ENCODE results near the gene BBOF1. TPM values are rescaled to one million over a fixed set of nuclear protein-coding genes. Genes with fewer than 3 reads are reported as not detected.
"Not testable (repeated sequence)": the region's sequence is repeated elsewhere in the genome, so short reads cannot be mapped to it uniquely, and the experiment has no call there.

Gene BBOF1, protein sequence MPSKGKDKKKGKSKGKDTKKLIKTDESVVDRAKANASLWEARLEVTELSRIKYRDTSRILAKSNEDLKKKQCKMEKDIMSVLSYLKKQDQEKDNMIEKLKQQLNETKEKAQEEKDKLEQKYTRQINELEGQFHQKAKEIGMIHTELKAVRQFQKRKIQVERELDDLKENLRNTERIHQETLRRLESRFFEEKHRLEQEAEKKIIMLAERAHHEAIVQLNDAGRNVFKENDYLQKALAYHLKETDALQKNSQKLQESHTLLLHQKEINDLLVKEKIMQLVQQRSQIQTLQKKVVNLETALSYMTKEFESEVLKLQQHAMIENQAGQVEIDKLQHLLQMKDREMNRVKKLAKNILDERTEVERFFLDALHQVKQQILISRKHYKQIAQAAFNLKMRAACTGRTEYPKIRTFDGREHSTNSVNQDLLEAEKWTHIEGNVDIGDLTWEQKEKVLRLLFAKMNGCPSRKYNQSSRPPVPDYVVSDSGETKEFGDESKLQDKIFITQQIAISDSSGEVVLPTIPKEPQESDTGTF
- polyA plus RNA-seq (2012; ENCODE audit: missing spikeins), result 2.5 TPM

GRCh38 chr14:74018586-74019407 is at the start of gene BBOF1, which contains the start of gene ENTPD5:
Gene BBOF1, plus strand, starts transcription at chr14:74019349. Its CDS starts 130 bp downstream, at chr14:74019479.
Gene ENTPD5, minus strand, starts transcription at chr14:74019288. Its CDS starts 31,186 bp downstream, at chr14:73988102.
- FAIRE-seq (peak; percentile 98), DNase-seq (ENCODE audit: insufficient read length) (peak; percentile 92)
- peak; percentile 84; the same call in 1 of the 2 replicates for TF ChIP-seq POLR2A (IDR thresholded peaks at IDR 0.05; ENCODE audit: low read depth, low read length)
- TF ChIP-seq TAF1 (IDR thresholded peaks at IDR 0.05; ENCODE audit: borderline replicate concordance, low read depth, low read length), result no peak

- FAIRE-seq, result no peak
- DNase-seq (ENCODE audit: insufficient read length), result no peak
- TF ChIP-seq TAF1 (IDR thresholded peaks at IDR 0.05; ENCODE audit: borderline replicate concordance, low read depth, low read length) (no peak), POLR2AphosphoS5 (IDR thresholded peaks at IDR 0.05; ENCODE audit: low read depth, low read length) (no peak), POLR2A (IDR thresholded peaks at IDR 0.05; ENCODE audit: low read depth, low read length) (no peak)
These were observed 45.7 kb upstream of the BBOF1 start for GRCh38 chr14:73973497-73973896.

GRCh38 chr14:73976125-73976524 is 43.0 kb upstream of the BBOF1 start:
- no peak for DNase-seq (ENCODE audit: insufficient read length)
- FAIRE-seq, result no peak
- no peak for TF ChIP-seq TAF1 (IDR thresholded peaks at IDR 0.05; ENCODE audit: borderline replicate concordance, low read depth, low read length)
- no peak for TF ChIP-seq POLR2AphosphoS5 (IDR thresholded peaks at IDR 0.05; ENCODE audit: low read depth, low read length)
- TF ChIP-seq POLR2A (IDR thresholded peaks at IDR 0.05; ENCODE audit: low read depth, low read length), result no peak

DNA sequence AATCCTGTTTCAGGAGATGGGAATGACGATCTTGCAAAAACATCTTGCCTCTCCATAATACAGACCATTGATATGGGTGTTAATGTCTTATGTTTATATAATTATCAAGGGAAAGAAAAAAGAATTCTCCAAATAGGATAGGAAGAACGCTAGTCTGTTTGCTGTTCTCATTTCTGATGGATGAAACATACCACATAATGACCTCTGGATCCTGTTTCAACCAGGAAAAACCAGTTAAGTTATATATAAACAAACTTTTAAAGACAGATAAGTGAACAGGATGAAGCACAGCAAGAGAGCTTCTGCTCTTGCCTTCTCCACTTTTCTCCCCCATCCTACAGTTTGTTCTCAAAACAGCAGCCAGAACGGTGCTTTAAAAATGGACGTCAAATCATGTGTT is 41.3 kb upstream of the BBOF1 start:
- TF ChIP-seq POLR2AphosphoS5 (IDR thresholded peaks at IDR 0.05; ENCODE audit: low read depth, low read length) (no peak), TAF1 (IDR thresholded peaks at IDR 0.05; ENCODE audit: borderline replicate concordance, low read depth, low read length) (no peak), POLR2A (IDR thresholded peaks at IDR 0.05; ENCODE audit: low read depth, low read length) (no peak)
- FAIRE-seq (no peak), DNase-seq (ENCODE audit: insufficient read length) (no peak)

GRCh38 chr14:73988065-73988464 is 31.1 kb upstream of the BBOF1 start:
- FAIRE-seq, result no peak
- TF ChIP-seq TAF1 (IDR thresholded peaks at IDR 0.05; ENCODE audit: borderline replicate concordance, low read depth, low read length) (no peak), POLR2AphosphoS5 (IDR thresholded peaks at IDR 0.05; ENCODE audit: low read depth, low read length) (no peak), POLR2A (IDR thresholded peaks at IDR 0.05; ENCODE audit: low read depth, low read length) (no peak)
- no peak for DNase-seq (ENCODE audit: insufficient read length)

DNA sequence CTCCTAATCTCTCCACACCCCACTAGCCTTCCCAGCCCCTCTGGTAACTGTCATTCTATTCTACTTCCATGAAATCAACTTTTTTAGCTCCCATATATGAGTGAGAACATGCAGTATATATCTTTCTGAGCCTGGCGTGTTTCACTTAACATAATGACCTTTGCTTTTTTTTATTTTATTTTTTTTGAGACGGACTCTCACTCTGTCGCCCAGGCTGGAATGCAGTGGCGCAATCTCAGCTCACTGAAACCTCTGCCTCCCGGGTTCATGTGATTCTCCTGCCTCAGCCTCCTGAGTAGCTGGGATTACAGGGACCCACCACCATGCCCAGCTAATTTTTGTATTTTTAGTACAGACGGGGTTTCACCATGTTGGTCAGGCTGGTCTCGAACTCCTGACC is 30.5 kb upstream of the BBOF1 start:
- not testable (repeated sequence) for DNase-seq (ENCODE audit: insufficient read length)

GRCh38 chr14:73991092-73991491 is 28.1 kb upstream of the BBOF1 start:
- DNase-seq (ENCODE audit: insufficient read length), result no peak
- TF ChIP-seq POLR2AphosphoS5 (IDR thresholded peaks at IDR 0.05; ENCODE audit: low read depth, low read length) (no peak), POLR2A (IDR thresholded peaks at IDR 0.05; ENCODE audit: low read depth, low read length) (no peak), TAF1 (IDR thresholded peaks at IDR 0.05; ENCODE audit: borderline replicate concordance, low read depth, low read length) (no peak)
- no peak for FAIRE-seq

More for the DNA sequence above, 30.5 kb upstream of the BBOF1 start:
- FAIRE-seq, result not testable (repeated sequence)

- not testable (repeated sequence) for FAIRE-seq; DNase-seq (ENCODE audit: insufficient read length)
These were observed 24.2 kb upstream of the BBOF1 start for GRCh38 chr14:73994926-73995325.

GRCh38 chr14:73995977-73996378 is 23.2 kb upstream of the BBOF1 start:
- no peak for FAIRE-seq
- TF ChIP-seq TAF1 (IDR thresholded peaks at IDR 0.05; ENCODE audit: borderline replicate concordance, low read depth, low read length) (no peak), POLR2AphosphoS5 (IDR thresholded peaks at IDR 0.05; ENCODE audit: low read depth, low read length) (no peak), POLR2A (IDR thresholded peaks at IDR 0.05; ENCODE audit: low read depth, low read length) (no peak)
- DNase-seq (ENCODE audit: insufficient read length), result no peak

DNA sequence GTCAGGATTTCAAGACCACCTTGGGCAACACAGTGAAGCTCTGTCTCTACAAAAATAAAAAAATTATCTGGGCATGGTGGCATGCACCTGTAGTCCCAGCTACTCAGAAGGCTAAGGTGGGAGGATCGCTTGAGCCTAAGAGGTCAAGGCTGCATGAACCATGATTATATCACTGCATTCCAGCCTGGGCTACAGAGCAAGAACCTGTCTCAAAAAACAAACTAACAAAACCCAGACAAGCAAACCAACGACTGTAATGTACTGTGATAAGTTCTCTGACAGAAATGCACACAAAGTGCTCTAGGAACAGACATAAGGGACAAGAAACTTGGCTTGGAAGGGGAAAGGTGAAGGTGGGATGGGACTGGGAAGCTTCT is 22.4 kb upstream of the BBOF1 start:
- FAIRE-seq (no peak), DNase-seq (ENCODE audit: insufficient read length) (no peak)
- no peak for TF ChIP-seq TAF1 (IDR thresholded peaks at IDR 0.05; ENCODE audit: borderline replicate concordance, low read depth, low read length)
- TF ChIP-seq POLR2AphosphoS5 (IDR thresholded peaks at IDR 0.05; ENCODE audit: low read depth, low read length), result no peak
- TF ChIP-seq POLR2A (IDR thresholded peaks at IDR 0.05; ENCODE audit: low read depth, low read length), result no peak

DNA sequence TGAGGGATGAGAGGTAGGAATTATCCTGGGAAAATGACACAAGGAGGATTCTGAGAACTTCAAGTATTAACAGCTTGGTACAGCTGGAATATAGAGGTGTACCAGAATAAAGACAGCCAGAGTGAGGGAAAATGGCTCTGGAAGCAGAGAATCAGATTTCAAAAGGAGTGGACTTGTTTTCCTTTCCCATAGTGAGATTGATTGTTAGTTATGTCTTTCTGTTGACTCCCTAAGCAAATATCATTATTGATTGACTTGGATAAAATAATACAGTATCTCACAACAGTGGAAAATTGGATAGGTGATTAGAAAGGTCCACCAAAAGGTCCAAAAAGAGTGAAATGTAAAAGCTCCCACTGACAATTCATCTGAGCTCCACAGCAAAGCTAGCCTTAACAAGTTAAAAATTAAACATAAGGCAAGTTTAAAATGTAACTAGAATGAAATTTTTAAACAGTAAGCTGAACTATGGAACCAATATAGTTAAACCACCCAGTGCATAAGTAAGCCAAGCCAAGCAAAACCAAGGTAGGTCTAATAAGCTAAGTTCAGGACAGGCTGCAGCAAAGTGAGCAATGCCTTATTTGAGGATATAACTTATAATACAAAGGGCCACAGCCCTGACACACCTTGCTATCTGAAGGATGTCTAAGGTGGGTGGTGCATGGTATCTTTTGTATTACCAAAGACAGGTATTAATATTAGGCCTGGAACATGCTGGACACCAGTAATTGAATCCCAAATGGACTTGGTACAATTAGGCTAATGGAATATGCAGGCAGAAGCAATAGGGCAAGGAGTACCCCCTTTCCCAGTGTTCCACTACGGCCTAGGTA is 21.8 kb upstream of the BBOF1 start:
- DNase-seq (ENCODE audit: insufficient read length) (no peak), FAIRE-seq (no peak)
- TF ChIP-seq POLR2A (IDR thresholded peaks at IDR 0.05; ENCODE audit: low read depth, low read length) (no peak), TAF1 (IDR thresholded peaks at IDR 0.05; ENCODE audit: borderline replicate concordance, low read depth, low read length) (no peak), POLR2AphosphoS5 (IDR thresholded peaks at IDR 0.05; ENCODE audit: low read depth, low read length) (no peak)
